Measurements from ENCODE around the gene CD151.

CD151 gene

GRCh38 chr11:832529-833113 is at the start of gene CD151:
Gene CD151 (plus strand): TSS chr11:832952. CDS start chr11:836070, 3,118 bp downstream.
- DNase-seq (ENCODE audit: low read depth) = peak; percentile 47

GRCh38 chr11:783581-784015 is 49.2 kb upstream of the CD151 start:
- DNase-seq (ENCODE audit: low read depth) = peak; percentile 97

- DNase-seq (ENCODE audit: low read depth) = no peak
These were observed 46.3 kb upstream of the CD151 start for GRCh38 chr11:786235-787083.

GRCh38 chr11:787084-787675 is 45.6 kb upstream of the CD151 start:
- DNase-seq (ENCODE audit: low read depth) = no peak

- DNase-seq (ENCODE audit: low read depth) = no peak
These were observed 44.6 kb upstream of the CD151 start for GRCh38 chr11:788009-788640.

- no peak for DNase-seq (ENCODE audit: low read depth)
These were observed 43.5 kb upstream of the CD151 start for GRCh38 chr11:788953-789940.

- DNase-seq (ENCODE audit: low read depth) = peak; percentile 53
These were observed 42.8 kb upstream of the CD151 start, which contains the start of gene CEND1 for GRCh38 chr11:789943-790342. Gene CEND1 (minus strand): TSS chr11:790090. CDS start chr11:788576, 1,514 bp downstream.

- peak; percentile 64 for DNase-seq (ENCODE audit: low read depth)
These were observed 41.8 kb upstream of the CD151 start for GRCh38 chr11:790721-791564.

GRCh38 chr11:791658-792534 is 40.9 kb upstream of the CD151 start:
- no peak for DNase-seq (ENCODE audit: low read depth)

GRCh38 chr11:792535-792821 is 40.3 kb upstream of the CD151 start:
- no peak for DNase-seq (ENCODE audit: low read depth)

GRCh38 chr11:792873-793272 is 39.9 kb upstream of the CD151 start:
- DNase-seq (ENCODE audit: low read depth) = no peak

- DNase-seq (ENCODE audit: low read depth) = no peak
These were observed 39.2 kb upstream of the CD151 start for GRCh38 chr11:793556-793955.

- no peak for DNase-seq (ENCODE audit: low read depth)
These were observed 38.6 kb upstream of the CD151 start for GRCh38 chr11:794013-794765.

GRCh38 chr11:794766-795633 is 37.8 kb upstream of the CD151 start:
- no peak for DNase-seq (ENCODE audit: low read depth)

- DNase-seq (ENCODE audit: low read depth) = peak; percentile 77
These were observed 36.9 kb upstream of the CD151 start for GRCh38 chr11:795634-796564.

GRCh38 chr11:796565-797295 is 36.0 kb upstream of the CD151 start:
- DNase-seq (ENCODE audit: low read depth) = no peak
